NCI-H2171 treated with DMSO at 0.1 percent for 48 hours (cell line): Measurements from ENCODE around the gene PRKCA.

ENCODE experiments used
- DNase-seq: peaks from one replicate; lab custom pipeline; 2025; lab: John Stamatoyannopoulos, UW

PRKCA gene

GRCh38 chr17:66655461-66655860, 353.0 kb downstream of the PRKCA start:
- DNase-seq, result no peak

- no peak for DNase-seq
These were observed 353.4 kb downstream of the PRKCA start for GRCh38 chr17:66655861-66656260.

GRCh38 chr17:66661411-66662256, 359.2 kb downstream of the PRKCA start:
- no peak for DNase-seq

- no peak for DNase-seq
These were observed 360.1 kb downstream of the PRKCA start for GRCh38 chr17:66662496-66662895.

- DNase-seq, result no peak
These were observed 360.7 kb downstream of the PRKCA start for GRCh38 chr17:66663041-66663606.

GRCh38 chr17:66664336-66664735, 361.9 kb downstream of the PRKCA start:
- DNase-seq, result no peak

GRCh38 chr17:66665194-66665593, 362.8 kb downstream of the PRKCA start:
- DNase-seq, result no peak

GRCh38 chr17:66667090-66667489, 364.7 kb downstream of the PRKCA start:
- no peak for DNase-seq

- DNase-seq, result no peak
These were observed 365.1 kb downstream of the PRKCA start for GRCh38 chr17:66667491-66668030.

GRCh38 chr17:66670206-66670605, 367.8 kb downstream of the PRKCA start:
- no peak for DNase-seq

- DNase-seq, result no peak
These were observed 368.7 kb downstream of the PRKCA start for GRCh38 chr17:66671156-66671555.

GRCh38 chr17:66673668-66674276, 371.4 kb downstream of the PRKCA start:
- DNase-seq, result peak; percentile 55

- DNase-seq, result no peak
These were observed 373.0 kb downstream of the PRKCA start for GRCh38 chr17:66675273-66675990.

GRCh38 chr17:66675991-66676371, 373.6 kb downstream of the PRKCA start:
- peak; percentile 44 for DNase-seq

- peak; percentile 44 for DNase-seq
These were observed 374.0 kb downstream of the PRKCA start for GRCh38 chr17:66676421-66676820.

GRCh38 chr17:66677201-66677981, 375.0 kb downstream of the PRKCA start:
- DNase-seq, result no peak

GRCh38 chr17:66678061-66678460, 375.6 kb downstream of the PRKCA start:
- DNase-seq, result no peak

- no peak for DNase-seq
These were observed 376.4 kb downstream of the PRKCA start for GRCh38 chr17:66678827-66679226.

GRCh38 chr17:66679631-66680517, 377.5 kb downstream of the PRKCA start:
- no peak for DNase-seq

- no peak for DNase-seq
These were observed 379.9 kb downstream of the PRKCA start for GRCh38 chr17:66682283-66682682.
